Smooth muscle cell (in vitro differentiated cells): ENCODE measurements around the gene CCDC102B. TPM values are rescaled to one million over a fixed set of nuclear protein-coding genes. Genes with fewer than 3 reads are reported as not detected.
"Not testable (repeated sequence)": the region's sequence is repeated elsewhere in the genome, so short reads cannot be mapped to it uniquely, and the experiment has no call there.

Source experiments
- DNase-seq: peaks from one replicate; lab custom pipeline; 2025; ENCODE audit not compliant: unreplicated experiment; lab: John Stamatoyannopoulos, UW
- H2AFZ ChIP-seq: fragments of 200-600 bp; sonication (generic); 2 replicates; pipeline ENCODE4 v1.6.0; 2016; ENCODE audit warnings: antibody characterized with exemption, low read depth, mild to moderate bottlenecking
- H3F3A ChIP-seq: fragments of 200-600 bp; sonication (generic); 2 replicates; pipeline ENCODE4 v1.6.0; 2017; ENCODE audit warnings: antibody characterized with exemption, low read depth
- H3K27ac ChIP-seq: fragments of 200-600 bp; sonication (generic); 2 replicates; pipeline ENCODE4 v1.5.1; 2016; ENCODE audit warnings: low read depth, mild to moderate bottlenecking
- H3K27me3 ChIP-seq: fragments of 200-600 bp; sonication (generic); 2 replicates; pipeline ENCODE4 v1.6.1; 2016; ENCODE audit warnings: low read depth, mild to moderate bottlenecking
- H3K36me3 ChIP-seq: fragments of 200-600 bp; sonication (generic); 2 replicates; pipeline ENCODE4 v1.5.1; 2016; ENCODE audit warnings: low read depth
- H3K4me1 ChIP-seq: fragments of 200-600 bp; sonication (generic); 2 replicates; pipeline ENCODE4 v1.5.1; 2016; ENCODE audit warnings: low read depth
- H3K4me2 ChIP-seq: fragments of 200-600 bp; sonication (generic); 2 replicates; pipeline ENCODE4 v1.6.0; 2016; ENCODE audit warnings: mild to moderate bottlenecking
- H3K4me3 ChIP-seq: fragments of 200-600 bp; sonication (generic); 2 replicates; pipeline ENCODE4 v1.5.1; 2016; ENCODE audit warnings: mild to moderate bottlenecking
- H3K79me2 ChIP-seq: fragments of 200-600 bp; sonication (generic); 2 replicates; pipeline ENCODE4 v1.6.0; 2016; ENCODE audit warnings: low read depth, mild to moderate bottlenecking
- H3K9ac ChIP-seq: fragments of 200-600 bp; sonication (generic); 2 replicates; pipeline ENCODE4 v1.6.0; 2016; ENCODE audit warnings: low read depth
- H3K9me3 ChIP-seq: fragments of 200-600 bp; sonication (generic); replicated peaks from 2 replicates; pipeline ENCODE4 v1.5.1; 2016; ENCODE audit warnings: low read depth
- H4K20me1 ChIP-seq: fragments of 200-600 bp; sonication (generic); 2 replicates; pipeline ENCODE4 v1.6.0; 2016; ENCODE audit warnings: low read depth
- CTCF ChIP-seq: fragments of 200-600 bp; sonication (generic); IDR thresholded peaks from 2 replicates; pipeline ENCODE4 v1.5.1; 2017; ENCODE audit warnings: borderline replicate concordance, mild to moderate bottlenecking, antibody characterized with exemption; ENCODE audit not compliant: insufficient read depth, poor library complexity, severe bottlenecking
- WGBS: methylation state at CpG from one replicate; pipeline ENCODE4 v1.1.7; 2016; ENCODE audit warnings: low lambda C conversion rate; 5-methylcytosine and 5-hydroxymethylcytosine counted together
- polyA plus RNA-seq: library from polyadenylated mRNA; unstranded; fragments of >200 nt; fragmentation: Nextera tagmentation; extraction: Ambion mirVana; gene quantifications from 2 replicates; pipeline ENCODE4 v1.2.1, GENCODE V29; 2016
- total RNA-seq: library from RNA; depleted of rRNA; stranded (reverse); fragments of >200 nt; gene quantifications from 2 replicates; pipeline ENCODE4 v1.2.3, GENCODE V29; 2014

Gene CCDC102B
- total and polyA plus RNA-seq, 2 experiments from 2014 or later: 9.7 to 10.3 TPM

DNA sequence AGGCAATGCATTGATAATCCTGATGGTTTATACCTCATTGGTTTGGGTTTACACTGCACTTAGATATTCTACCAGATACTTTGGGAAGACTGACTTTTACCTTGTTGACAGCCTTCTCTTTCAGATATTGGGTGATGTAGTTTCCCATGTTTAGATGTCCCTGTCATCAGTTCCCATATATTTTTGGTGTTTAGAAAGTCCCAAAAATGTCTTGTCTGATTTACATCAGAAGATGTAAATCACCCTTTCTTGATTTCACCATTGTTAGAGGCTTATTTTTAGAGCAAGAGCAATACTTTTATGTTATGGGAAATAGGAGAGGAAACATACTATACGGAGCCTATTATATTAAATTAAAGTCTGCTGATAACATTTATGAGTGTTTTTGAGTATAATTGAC, 14.4 kb upstream of the CCDC102B start:
- Histone ChIP-seq H3K9ac (no peak overlapping the region), H2AFZ (no peak overlapping the region), H3K4me2 (no peak overlapping the region), H3K36me3 (no peaks in the 10 kb centered on the region), H3F3A (no peaks in the 10 kb centered on the region), H3K4me3 (no peak overlapping the region), H3K79me2 (no peaks in the 10 kb centered on the region), H3K4me1 (no peaks in the 10 kb centered on the region), H4K20me1 (no peaks in the 10 kb centered on the region), H3K9me3 (no peaks in the 10 kb centered on the region), H3K27me3 (no peaks in the 10 kb centered on the region), H3K27ac (no peak overlapping the region)
- DNase-seq: no peak
- WGBS: 89% methylated on average over 1 of the region's 1 CpG
- TF ChIP-seq CTCF: no peak

DNA sequence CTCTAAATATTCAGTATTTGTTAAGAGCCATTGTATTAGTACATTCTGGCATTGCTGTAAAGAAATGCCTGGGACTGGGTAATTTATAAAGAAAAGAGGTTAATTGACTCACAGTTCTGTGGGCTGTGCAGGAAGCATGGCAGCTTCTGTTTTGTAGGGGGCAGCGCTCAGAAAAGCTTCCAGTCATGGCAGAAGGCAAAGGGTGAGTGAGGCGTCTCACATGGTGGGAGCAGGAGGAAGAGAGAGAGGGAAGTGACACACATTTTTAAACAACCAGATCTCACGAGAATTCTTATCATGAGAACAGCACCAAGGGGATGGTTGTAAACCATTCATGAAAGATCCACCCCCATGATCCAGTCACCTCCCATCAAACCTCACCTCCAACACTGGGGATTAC, 13.8 kb upstream of the CCDC102B start:
- no peak overlapping the region for H3K4me3 ChIP-seq
- H3K9ac ChIP-seq: no peak overlapping the region
- no peak overlapping the region for H3K27ac ChIP-seq
- no peaks in the 10 kb centered on the region for H4K20me1 ChIP-seq
- no peaks in the 10 kb centered on the region for H3K27me3 ChIP-seq
- no peaks in the 10 kb centered on the region for H3K4me1 ChIP-seq
- no peaks in the 10 kb centered on the region for H3K9me3 ChIP-seq
- H3F3A ChIP-seq: no peaks in the 10 kb centered on the region
- no peaks in the 10 kb centered on the region for H3K36me3 ChIP-seq
- WGBS: 79% methylated on average over 3 of the region's 3 CpGs
- no peaks in the 10 kb centered on the region for H3K79me2 ChIP-seq
- H2AFZ ChIP-seq: no peak overlapping the region
- no peak for TF ChIP-seq CTCF
- DNase-seq: no peak
- no peak overlapping the region for H3K4me2 ChIP-seq

GRCh38 chr18:68790290-68790689, 7.6 kb upstream of the CCDC102B start:
- not testable (repeated sequence) for H3K27ac ChIP-seq, DNase-seq, H3K4me3 ChIP-seq, H3K36me3 ChIP-seq, H3K4me2 ChIP-seq, H3K9ac ChIP-seq, H4K20me1 ChIP-seq, H3K27me3 ChIP-seq, H3K4me1 ChIP-seq, H3K79me2 ChIP-seq, H2AFZ ChIP-seq, H3F3A ChIP-seq, H3K9me3 ChIP-seq
- WGBS: 76% methylated on average over 22 of the region's 22 CpGs

- 52% methylated on average over 2 of the region's 2 CpGs for WGBS
- Histone ChIP-seq H3K9ac (no peak overlapping the region), H2AFZ (peak overlapping the region; percentile 49), H3K36me3 (no peaks in the 10 kb centered on the region), H3F3A (no peaks in the 10 kb centered on the region), H3K4me1 (no peaks in the 10 kb centered on the region), H3K27ac (no peak overlapping the region), H3K27me3 (no peaks in the 10 kb centered on the region), H3K79me2 (no peaks in the 10 kb centered on the region), H3K4me3 (no peak overlapping the region), H3K4me2 (peak overlapping the region; percentile 54), H3K9me3 (no peaks in the 10 kb centered on the region), H4K20me1 (no peaks in the 10 kb centered on the region)
- DNase-seq: no peak
- TF ChIP-seq CTCF: no peak
Observed at GRCh38 chr18:68791801-68792200, 6.1 kb upstream of the CCDC102B start.
